Uterus (tissue), 2 donors: Measurements from ENCODE around the gene DUS2.
"Not testable (repeated sequence)": the region's sequence is repeated elsewhere in the genome, so short reads cannot be mapped to it uniquely, and the experiment has no call there.

Source experiments
- POLR2A ChIP-seq, 2 donors: fragments of 450-650 bp; IDR thresholded peaks; one replicate each; pipeline ENCODE4 v1.6.1; 2016; ENCODE audit warnings: antibody characterized with exemption in 2 of 2, mild to moderate bottlenecking in 1 of 2, moderate library complexity in 1 of 2
- TF ChIP-seq, protein P1 (sequence below), 4 experiments: fragments of 200-600 bp in 2 of 4; fragments of 450-650 bp in 2 of 4; sonication (generic) in 2 of 4; IDR thresholded peaks; one replicate each; pipeline ENCODE4 v1.5.1; 2016 to 2019; ENCODE audit warnings: antibody characterized with exemption in 4 of 4, mild to moderate bottlenecking in 2 of 4, moderate library complexity in 1 of 4

DNA sequence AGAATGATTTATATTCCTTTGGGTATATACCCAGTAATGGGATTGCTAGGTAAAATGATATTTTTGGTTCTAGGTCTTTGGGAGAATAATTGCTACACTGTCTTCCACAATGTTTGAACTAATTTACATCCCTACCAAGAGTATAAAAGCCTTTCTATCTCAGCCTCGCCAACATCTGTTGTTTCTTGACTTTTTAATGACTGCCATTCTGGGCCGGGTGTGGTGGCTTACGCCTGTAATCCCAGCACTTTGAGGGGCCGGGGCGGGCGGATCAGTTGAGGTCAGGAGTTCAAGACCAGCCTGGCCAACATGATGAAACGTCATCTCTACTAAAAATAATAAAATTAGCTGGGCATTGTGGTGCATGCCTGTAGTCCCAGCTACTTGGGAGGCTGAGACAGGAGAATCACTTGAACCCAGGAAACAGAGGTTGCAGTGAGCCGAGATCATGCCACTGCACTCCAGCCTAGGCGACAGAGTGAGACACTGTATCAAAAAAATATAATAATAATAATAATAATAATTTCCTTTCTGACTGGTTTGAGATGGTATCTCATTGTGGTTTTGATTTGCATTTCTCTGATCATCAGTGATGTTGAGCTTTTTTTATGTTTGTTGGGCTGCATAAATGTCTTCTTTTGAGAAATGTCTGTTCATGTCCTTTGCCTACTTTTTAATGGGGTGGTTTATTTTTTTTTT is 84.3 kb downstream of the DUS2 start:
- TF ChIP-seq, protein P1, sequence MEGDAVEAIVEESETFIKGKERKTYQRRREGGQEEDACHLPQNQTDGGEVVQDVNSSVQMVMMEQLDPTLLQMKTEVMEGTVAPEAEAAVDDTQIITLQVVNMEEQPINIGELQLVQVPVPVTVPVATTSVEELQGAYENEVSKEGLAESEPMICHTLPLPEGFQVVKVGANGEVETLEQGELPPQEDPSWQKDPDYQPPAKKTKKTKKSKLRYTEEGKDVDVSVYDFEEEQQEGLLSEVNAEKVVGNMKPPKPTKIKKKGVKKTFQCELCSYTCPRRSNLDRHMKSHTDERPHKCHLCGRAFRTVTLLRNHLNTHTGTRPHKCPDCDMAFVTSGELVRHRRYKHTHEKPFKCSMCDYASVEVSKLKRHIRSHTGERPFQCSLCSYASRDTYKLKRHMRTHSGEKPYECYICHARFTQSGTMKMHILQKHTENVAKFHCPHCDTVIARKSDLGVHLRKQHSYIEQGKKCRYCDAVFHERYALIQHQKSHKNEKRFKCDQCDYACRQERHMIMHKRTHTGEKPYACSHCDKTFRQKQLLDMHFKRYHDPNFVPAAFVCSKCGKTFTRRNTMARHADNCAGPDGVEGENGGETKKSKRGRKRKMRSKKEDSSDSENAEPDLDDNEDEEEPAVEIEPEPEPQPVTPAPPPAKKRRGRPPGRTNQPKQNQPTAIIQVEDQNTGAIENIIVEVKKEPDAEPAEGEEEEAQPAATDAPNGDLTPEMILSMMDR (IDR thresholded peaks at IDR 0.05): not testable (repeated sequence)
- TF ChIP-seq POLR2A (IDR thresholded peaks at IDR 0.05): not testable (repeated sequence)
